NCI-H2107 treated with DMSO at 0.1 percent for 48 hours (cell line): ENCODE measurements around the gene THAP4.
"Not testable (repeated sequence)": the region's sequence is repeated elsewhere in the genome, so short reads cannot be mapped to it uniquely, and the experiment has no call there.

Source experiments
- DNase-seq: peaks from one replicate; lab custom pipeline; 2025; ENCODE audit not compliant: unreplicated experiment; lab: John Stamatoyannopoulos, UW

The THAP4 gene

DNA sequence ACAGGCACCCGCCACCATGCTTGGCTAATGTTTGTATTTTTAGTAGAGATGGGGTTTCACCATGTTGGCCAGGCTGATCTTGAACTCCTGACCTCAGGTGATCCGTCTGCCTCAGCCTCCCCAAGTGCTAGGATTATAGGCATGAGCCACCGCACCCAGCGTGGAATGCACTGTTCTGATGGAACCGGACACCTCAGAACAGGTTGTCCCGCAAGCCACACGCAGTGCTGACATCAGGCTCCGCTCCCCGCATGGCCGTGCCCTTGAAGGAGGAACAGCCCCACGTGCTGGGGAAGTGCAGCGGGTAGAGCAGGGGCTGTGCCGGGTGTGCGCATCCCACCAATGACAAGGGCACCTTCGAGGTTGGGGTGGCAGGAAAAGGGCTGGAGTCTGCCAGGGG lies 69.7 kb downstream of the THAP4 start:
- not testable (repeated sequence) for DNase-seq

DNA sequence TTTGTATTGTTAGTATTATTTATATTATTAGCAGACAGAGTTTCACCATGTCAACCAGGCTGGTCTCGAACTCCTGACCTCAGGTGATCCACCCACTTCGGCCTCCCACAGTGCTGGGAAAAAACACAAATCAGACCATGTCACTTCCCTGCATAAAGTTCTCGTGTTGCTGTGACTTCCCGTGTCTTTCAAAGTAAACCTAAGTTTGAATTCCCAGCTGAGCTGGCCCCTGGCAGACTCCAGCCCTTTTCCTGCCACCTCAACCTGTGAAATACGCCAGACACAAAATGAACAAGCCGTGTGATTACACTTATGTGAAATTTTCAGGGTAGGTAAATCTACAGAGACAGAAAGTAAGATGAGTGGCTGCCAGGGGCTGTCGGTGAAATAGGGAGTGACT lies 70.5 kb downstream of the THAP4 start:
- no peak for DNase-seq

DNA sequence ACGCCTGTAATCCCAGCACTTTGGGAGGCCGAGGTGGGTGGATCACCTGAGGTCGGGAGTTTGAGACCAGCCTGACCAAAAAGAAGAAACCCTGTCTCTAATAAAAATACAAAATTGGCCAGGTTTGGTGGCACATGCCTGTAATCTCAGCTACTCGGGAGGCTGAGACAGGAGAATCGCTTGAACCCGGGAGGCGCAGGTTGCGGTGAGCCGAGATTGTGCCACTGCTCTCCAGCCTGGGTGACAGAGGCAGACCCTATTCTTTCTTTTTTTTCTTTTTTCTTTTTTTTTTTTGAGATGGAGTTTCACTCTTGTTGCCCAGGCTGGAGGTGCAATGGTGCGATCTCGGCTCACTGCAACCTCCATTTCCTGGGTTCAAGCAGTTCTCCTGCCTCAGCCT lies 70.9 kb downstream of the THAP4 start:
- not testable (repeated sequence) for DNase-seq

DNA sequence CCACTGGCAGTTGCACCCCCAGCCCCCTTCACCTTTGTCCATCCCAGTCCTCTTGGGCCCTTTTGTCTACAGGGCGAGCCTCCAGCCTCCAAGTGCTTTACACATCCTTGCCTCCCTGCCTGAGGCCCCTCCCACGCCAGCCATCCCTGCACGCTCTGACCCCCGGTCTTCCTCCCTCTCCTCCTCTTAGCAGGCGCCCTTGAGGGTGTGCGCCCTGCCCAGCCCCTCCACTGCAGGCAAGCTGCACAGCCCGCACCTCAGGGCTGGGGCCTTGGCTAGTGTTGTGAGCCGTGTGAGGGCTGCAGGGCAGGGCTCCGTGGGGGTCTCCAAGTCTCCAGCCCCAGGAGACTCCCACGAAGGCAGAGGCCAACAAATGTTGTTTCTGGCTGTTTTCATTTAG lies 71.5 kb downstream of the THAP4 start:
- no peak for DNase-seq

DNA sequence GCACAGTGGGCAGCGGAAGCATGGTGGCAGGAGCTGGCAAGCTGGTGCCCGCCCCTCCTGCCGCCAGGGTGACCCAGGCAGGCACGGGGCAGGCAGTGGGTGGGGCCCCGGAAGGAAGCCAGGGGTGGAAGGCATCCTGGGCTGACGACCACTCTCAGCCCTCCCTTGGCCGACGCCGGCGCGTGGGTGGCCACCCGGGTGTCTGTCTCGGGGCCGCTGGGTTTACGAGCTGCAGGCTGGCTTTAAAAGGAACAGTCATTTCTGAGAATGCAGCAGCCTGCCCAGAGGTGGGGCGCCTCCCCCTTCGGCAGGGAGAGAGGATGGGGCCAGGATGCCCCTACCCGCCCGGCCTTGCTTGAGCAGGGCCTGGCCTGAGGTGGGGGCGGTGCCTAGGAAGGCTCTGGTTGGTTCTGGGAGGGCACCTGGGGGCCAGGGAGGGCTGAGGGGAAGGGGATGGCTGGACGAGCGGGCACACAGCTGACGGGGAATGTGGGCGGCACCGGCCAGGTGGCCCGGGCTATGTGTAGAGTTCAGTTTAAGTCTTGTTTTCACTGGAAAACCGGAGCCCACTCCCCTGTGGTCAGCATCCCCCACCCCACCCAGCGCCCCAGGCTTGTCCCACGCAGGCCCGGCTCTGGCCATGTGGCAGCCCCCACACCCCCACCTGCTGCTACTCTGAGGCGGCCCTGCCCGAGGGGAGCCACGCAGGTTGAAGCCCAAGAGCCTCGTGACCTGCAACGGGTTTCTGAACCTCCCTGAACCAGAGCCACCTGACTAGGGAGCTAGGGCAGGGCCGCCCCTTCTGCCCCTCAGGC lies 72.2 kb downstream of the THAP4 start:
- no peak for DNase-seq

DNA sequence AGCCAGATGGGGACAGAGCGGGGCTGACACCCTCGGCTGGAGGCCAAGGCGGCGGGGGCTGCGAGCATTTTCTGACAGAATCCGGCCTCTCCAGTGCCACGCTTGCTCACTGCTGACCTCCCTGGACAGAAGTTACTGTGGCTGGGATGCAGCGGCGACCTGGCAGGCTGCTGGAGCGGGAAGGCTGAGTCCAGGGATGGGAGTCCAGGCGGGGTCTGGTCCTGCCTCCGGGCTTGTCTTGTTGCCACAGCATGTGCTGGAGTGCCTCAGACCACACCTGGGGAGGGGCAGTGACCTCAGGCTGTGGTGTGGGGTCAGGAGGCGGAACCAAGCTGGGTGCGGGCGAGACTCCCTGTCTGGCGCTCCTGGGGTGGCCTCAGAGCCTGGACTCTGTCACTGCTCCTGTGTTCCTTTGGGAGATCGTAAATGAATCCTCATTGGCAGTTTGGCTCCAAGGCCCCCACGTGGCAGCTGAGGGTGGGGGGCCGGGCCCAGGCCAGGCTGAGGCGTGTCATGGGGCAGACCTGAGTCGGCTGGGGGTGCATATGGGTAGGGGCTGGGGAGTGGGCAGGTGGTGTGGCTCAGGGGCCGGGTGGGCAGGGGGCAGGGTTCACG lies 72.9 kb downstream of the THAP4 start:
- no peak for DNase-seq

DNA sequence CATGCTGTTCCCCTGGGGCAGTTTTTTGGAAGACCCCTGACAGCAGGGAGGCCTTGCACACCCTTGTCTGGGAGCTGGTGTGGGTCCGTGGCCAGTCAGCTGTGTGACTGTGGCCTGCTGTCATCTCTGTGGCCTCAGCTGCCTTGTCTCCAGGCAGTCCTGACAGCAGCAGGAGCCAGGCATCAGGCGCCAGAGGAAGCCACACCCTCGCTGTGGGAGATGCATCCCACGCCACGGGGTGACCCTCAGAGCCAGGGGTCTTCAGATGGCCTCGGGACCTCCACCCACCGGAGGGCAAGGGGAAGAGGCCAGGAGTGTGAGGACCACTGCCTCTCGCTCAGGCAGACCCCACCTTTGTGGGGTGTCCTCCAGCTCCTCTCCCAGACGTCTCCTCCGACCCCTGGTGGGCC lies 73.4 kb downstream of the THAP4 start:
- no peak for DNase-seq

DNA sequence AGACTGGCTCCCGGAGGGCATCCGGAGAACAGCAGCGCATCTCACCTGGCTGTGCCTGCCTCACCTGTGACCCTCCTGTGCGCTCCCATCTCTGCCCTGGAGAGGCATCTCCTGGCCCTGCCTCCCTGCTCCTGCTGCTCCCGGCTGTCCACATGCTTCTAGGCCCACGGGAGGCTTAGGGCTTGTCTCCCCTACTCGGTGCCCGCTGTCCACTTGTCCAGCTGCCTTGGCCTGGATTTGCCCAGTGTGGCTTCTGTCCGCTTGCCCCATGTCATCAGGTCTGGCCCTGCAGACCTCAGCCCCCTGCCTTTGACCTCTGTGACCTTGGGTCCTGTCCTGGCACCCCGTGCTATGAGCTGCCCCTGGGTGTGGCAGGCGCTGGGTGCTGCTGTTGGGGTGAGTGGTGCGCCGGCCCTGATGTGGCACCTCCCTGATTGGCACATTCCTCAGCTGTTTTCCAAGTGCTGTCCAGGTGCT lies 73.9 kb downstream of the THAP4 start:
- no peak for DNase-seq

DNA sequence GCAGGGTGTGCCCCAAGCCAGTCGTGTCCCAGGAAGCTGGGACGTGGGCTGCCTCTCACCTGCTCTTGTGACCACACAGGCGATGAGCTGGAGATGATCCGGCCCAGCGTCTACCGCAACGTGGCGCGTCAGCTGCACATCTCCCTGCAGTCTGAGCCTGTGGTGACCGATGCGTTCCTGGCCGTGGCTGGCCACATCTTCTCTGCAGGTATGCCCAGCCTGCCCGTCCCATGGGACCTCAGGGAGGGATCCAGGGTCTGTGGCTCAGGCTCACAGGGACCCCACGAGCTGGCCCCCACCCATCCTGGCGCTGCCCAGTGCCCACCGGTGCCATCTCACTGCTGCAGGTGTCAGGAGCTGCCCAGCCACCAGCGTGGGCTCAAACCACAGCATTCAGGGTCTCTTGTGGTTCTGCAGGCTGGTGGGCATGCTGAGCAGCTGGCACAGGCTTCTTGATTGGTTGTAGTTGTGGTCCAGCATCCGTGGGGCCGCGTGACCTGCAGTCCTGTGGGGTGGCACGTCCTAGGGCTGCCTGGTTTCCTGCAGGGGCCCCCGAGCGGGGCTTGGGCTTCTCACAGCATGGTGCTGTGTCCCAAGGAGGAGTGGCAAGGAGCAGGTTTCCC lies 74.6 kb downstream of the THAP4 start:
- no peak for DNase-seq

DNA sequence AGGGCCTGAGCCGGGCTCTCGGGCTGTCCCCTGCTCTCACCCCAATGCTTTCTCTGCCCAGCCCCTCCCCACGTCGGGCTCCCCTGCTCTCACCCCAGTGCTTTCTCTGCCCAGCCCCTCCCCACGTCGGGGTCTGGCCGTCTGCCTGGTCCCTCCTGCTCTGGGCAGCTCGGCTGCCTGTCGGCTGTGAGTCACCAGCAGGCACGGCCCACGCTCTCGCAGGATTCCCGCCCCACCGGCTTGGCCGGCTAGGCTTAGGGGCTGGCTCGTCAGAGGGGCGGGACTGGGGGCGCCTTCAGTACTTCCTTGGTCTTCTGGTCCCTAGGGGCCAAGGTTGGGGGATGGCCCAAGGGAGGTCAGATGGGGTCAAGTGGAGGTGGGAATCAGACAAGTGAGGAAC lies 75.1 kb downstream of the THAP4 start:
- DNase-seq = no peak

DNA sequence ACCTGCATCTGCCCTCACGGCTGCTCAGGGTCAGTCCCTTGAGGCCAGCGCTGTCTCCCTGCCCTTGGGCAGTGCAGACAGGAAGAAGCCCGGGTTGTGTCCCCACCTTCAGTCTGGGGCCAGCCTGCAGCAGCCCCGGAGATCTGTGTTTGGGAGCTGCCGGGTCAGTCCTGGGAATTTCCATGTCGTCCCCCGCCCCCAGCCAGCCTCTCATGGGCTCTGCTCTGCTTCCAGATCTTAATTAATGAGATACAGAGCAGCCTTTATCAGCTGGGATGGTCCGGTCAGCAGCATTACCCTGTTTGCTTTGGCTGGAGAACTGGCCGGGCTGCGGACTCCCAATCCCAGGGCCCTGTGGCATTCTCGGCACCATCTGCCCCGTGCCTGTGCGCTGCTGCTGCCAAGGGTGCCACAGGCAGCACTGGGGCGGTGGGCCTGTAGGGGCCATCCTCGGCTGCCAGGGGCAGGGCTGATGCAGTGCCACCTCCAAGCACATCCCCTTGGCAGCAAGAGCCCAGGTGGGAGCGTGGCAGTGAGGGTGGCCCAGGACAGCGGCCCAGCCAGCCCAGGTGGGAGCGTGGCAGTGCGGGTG lies 76.0 kb downstream of the THAP4 start:
- DNase-seq = no peak

DNA sequence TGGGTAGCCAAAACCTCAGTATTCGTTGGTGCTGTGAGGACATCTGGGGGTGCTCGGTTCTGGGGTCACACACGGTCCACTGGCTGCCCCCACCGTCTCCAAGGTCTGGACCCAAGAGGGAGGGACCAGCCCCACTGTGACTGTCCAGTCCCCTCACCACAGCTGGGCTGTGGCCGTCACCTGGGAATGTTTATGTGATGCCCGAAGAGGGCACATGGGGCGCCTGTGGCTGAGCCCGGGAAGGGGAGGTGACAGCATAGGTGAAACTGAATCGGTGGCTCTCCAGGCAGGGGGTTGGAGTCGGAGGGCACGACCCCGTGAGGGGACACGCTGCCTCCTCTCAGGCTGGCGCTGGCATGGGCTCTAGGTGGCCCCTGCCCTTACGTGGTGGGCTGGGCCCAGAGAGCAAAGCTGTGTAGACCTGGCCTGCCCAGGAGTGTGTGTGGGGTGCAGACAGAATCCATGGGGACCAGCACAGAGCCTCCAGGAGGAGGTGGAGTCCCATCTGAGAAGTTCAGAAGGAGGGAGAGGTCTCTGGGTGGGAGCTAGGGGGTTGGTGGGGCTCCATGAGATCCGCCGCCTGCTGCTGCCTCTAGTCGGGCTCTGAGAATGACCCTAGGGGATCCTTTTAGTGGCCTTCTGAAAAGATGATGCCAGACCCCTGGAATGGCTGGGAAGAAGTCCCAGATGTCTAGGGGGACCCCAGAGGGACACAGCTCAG lies 76.6 kb downstream of the THAP4 start:
- no peak for DNase-seq

DNA sequence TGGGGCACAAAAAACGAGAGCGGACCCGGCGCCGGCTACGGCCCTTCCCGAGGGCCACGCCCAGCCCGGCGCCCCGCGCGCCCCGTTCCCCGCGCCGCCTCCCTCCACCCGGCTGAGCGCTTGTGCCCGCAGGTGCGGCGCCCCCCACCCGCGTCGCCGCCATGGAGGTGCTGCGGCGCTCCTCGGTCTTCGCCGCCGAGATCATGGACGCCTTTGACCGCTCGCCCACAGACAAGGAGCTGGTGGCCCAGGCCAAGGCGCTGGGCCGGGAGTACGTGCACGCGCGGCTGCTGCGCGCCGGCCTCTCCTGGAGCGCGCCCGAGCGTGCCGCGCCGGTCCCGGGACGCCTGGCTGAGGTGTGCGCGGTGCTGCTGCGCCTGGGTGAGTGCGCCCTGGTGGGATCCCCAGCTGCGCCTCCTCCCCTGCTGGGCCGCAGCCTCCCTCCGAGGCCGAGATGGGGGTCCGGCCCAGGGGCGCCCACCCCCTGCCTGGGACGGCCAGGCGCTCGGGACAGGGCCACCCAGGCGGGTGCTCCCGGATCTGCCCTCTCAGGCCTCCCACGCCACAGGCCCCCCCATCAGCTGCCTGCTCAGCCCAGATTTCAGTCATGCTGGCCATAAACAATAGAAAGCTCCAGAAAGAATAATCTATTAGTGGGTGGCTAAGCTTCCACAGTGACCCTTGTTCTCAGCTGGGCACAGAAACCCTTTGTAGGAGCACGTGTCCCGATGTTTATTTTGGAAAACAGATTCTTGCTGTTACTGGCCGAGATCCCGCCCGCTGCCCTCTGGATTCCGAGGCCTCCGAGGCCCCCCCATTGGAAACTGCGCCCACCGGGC lies 77.4 kb downstream of the THAP4 start:
- no peak for DNase-seq

DNA sequence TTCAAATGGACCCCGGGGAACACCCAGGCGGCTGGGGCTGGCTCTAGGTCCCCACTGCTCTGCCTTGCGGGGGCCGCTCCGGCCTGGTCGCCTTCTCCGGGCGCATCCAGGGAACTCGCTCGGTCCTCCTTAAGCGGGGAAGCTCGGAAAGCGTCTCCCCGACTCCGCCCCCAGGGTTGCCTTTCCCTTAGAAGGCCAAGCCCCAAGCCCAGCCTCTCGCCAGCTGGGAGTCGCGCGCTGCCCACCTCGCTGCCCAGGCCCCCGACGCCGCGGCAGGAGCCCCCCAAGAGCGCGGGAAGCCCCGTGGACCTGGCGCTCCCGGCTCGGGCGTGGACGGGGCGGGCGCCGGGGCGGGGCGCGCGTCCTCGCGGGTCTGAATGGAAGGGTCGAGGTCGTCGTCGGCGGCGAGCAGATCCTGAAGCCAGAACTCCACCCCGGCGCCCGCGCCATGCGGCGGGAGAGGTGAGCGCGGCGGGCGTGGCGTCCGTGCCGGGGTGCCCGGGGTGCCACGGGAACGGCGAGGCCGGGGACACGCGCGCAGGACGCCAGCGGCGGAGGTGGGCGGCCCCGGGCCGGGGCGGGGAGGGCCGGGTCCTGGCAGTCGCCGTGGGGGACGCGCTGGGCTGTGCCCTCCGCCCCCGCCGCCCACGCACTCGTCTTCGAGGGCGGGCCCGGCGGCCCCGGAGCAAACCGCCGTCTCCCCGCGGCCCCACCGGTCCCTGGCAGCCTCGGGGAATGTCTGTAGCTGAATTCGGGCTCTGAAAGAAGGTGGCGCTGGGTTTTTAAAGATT lies 78.2 kb downstream of the THAP4 start, which contains the start of gene BOK:
Gene BOK, plus strand, starts transcription at position 214 of the 791 bp plus-strand sequence. CDS start 739 bp downstream, outside the sequence.
- DNase-seq = no peak

DNA sequence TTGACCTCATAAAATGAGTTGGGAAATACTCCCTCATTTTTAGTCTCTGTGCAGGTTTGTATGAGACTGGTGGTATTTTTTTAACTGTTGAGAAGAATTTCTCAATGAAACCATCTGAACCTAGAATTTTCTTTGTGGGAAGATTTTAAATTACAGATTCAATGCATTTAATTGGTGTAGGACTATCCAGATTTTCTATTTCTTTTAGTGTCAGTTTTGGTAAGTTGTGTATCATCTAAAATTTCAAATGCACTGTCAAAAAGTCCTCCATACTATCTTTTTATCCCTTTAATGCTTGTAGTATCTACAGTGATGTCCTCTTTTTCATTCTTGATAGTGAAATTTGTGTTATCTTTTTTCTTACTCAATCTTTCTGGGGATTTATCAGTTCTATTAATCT lies 80.2 kb downstream of the THAP4 start:
- no peak for DNase-seq

DNA sequence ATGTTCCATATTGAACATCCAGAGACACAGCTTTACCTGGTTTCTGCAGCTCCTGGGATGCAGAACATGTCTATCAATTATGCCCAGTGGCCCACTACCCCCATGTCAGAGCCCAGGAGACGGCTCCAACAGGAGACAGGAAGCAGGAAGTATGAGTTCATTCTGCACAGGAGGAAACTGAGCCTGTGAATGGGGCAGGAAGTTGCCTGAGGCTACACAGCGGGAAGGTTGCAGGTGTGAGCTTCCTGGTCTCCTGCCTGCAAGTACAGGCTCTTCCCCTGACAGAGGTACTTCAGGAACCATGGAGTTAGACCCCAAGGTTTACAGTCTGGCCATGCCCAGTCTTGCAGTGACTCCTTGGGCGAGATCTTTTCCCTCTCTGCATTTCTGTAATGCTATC lies 81.2 kb downstream of the THAP4 start:
- DNase-seq = no peak

DNA sequence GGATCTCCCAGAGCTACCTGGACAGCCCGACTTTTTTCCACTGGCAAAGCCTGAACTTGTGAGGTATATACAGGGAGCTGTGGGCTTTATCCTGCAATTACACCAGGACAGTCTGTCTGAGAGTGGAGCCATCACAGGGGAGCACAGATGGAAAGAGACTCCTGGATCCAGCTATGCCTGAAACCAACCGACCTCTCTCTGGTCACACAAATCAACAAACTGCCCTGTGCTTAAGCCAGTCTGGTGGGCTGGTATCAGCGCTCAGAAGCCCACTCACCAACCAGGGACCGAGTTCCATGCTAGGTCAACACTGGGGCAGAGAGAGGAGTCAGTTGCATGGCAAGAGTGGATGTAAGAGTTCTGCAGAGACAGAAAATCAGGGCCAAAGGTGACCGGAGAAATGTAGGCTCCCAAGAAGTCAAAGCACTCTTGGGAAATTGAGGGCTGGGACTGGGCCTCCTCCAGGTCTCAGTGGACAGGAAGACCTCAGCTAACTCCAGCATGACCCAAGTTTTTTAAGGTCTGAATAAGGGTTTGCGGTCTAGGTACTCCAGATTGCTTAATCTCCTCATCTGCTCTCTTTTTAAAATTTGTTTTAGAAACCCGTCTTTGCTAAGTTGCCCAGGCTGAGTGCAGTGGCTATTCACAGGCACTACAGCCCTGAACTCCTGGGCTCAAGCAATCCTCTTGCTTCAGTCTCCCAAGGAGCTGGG lies 82.2 kb downstream of the THAP4 start:
- no peak for DNase-seq

DNA sequence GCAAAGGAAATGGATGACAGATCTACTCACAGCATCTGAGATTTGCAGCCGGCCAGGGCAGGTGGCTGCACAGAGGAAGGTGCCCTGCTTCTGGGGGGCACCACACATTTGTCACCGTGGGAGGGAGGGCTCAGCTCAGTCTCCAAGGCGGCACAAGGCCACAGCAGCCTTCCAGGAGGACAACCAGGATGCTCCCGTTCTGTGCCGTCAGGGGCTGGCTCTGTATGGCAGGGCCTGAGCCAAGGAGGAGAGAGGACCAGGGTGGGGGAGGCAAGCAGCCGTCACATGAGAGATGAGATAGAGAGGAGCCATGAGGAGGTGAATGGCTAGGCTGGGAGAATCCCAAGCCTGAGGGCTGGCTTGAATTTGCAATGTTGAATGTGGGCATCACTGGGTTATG lies 83.0 kb downstream of the THAP4 start:
- DNase-seq = no peak

DNA sequence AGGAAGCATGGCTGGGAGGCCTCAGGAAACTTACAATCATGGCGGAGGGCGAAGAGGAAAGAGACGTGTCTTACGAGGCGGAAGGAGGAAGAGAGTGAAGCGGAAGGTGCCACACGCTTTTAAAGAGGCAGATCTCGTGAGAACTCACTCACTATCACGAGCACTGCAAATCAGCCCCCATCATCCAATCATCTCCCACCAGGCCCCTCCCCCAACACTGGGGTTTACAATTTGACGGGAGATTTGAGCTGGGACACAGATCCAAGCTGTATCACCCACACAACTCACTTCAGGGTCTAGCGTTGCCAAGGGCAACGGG lies 83.5 kb downstream of the THAP4 start:
- DNase-seq = no peak
